HepG2 (cell line): ENCODE data around the gene GRK5. TPM values are rescaled to one million over a fixed set of nuclear protein-coding genes. Genes with fewer than 3 reads are reported as not detected.
A peak's percentile ranks its signal among the peaks of the same experiment; 100 is the strongest.

Experiments
- ADNP ChIP-seq: sonication (generic); formaldehyde crosslinking; IDR thresholded peaks from 2 replicates; pipeline ENCODE4 v1.4.0; 2020; ENCODE audit warnings: missing genetic modification reagents
- ATAD3A ChIP-seq: sonication (generic); formaldehyde crosslinking; IDR thresholded peaks from 2 replicates; pipeline ENCODE4 v1.4.0; 2020; ENCODE audit warnings: missing genetic modification reagents
- CBX5 ChIP-seq: sonication (generic); formaldehyde crosslinking; IDR thresholded peaks from 2 replicates; pipeline ENCODE4 v1.4.0; 2020; ENCODE audit warnings: missing genetic modification reagents, borderline replicate concordance
- FLYWCH1 ChIP-seq: sonication (generic); formaldehyde crosslinking; IDR thresholded peaks from 2 replicates; pipeline ENCODE4 v1.8.1; 2023; ENCODE audit warnings: mild to moderate bottlenecking, missing genetic modification reagents
- FOSL2 ChIP-seq: sonication (generic); formaldehyde crosslinking; IDR thresholded peaks from 2 replicates; pipeline ENCODE4 v1.4.0; 2020; ENCODE audit warnings: missing genetic modification reagents
- HDAC1 ChIP-seq: sonication (generic); formaldehyde crosslinking; IDR thresholded peaks from 2 replicates; pipeline ENCODE4 v1.5.1; 2020; ENCODE audit warnings: mild to moderate bottlenecking, missing genetic modification reagents
- HMG20B ChIP-seq: conservative IDR thresholded peaks from 2 replicates; pipeline ENCODE4 v1.6.1; 2016; ENCODE audit warnings: missing genetic modification reagents, missing compliant biosample characterization
- KDM5A ChIP-seq: fragments of 200-600 bp; sonication (generic); IDR thresholded peaks from 2 replicates; pipeline ENCODE4 v1.7.0; 2018; ENCODE audit warnings: antibody characterized with exemption, mild to moderate bottlenecking, low read length, borderline replicate concordance
- KLF16 ChIP-seq, 2 experiments: sonication (generic) in 1 of 2; formaldehyde crosslinking in 1 of 2; IDR thresholded peaks; 2 replicates each; pipeline versions ENCODE4 v1.6.1 to v1.8.0; 2016 to 2023; ENCODE audit warnings: missing genetic modification reagents in 2 of 2, missing compliant biosample characterization in 1 of 2
- MIXL1 ChIP-seq: IDR thresholded peaks from 2 replicates; pipeline ENCODE4 v1.6.1; 2016
- MTF1 ChIP-seq: sonication (generic); formaldehyde crosslinking; IDR thresholded peaks from 2 replicates; pipeline ENCODE4 v1.5.0; 2020; ENCODE audit warnings: missing genetic modification reagents
- MYNN ChIP-seq: sonication (generic); formaldehyde crosslinking; IDR thresholded peaks from 2 replicates; pipeline ENCODE4 v1.4.0; 2020; ENCODE audit warnings: mild to moderate bottlenecking, low read depth, missing genetic modification reagents
- NBN ChIP-seq: fragments of 450-650 bp; conservative IDR thresholded peaks from 2 replicates; pipeline ENCODE4 v1.6.1; 2017
- NKX3-1 ChIP-seq: sonication (generic); formaldehyde crosslinking; IDR thresholded peaks from 2 replicates; pipeline ENCODE4 v1.5.0; 2020; ENCODE audit warnings: missing genetic modification reagents
- RFX3 ChIP-seq: IDR thresholded peaks from 2 replicates; pipeline ENCODE4 v1.6.1; 2016; ENCODE audit warnings: missing biosample characterization, missing genetic modification reagents
- SIN3A ChIP-seq: IDR thresholded peaks from 2 replicates; pipeline ENCODE4 v1.6.1; 2011; ENCODE audit warnings: low read depth, mild to moderate bottlenecking, control low read depth, low read length, borderline replicate concordance
- SP1 ChIP-seq, 2 experiments: fragments of 450-650 bp in 1 of 2; sonication (generic) in 1 of 2; formaldehyde crosslinking in 1 of 2; IDR thresholded peaks; 2 replicates each; pipeline versions ENCODE4 v1.4.0 to v1.6.1; 2016 to 2020; ENCODE audit warnings: missing genetic modification reagents in 1 of 2
- SYNCRIP ChIP-seq: fragments of 200-400 bp; formaldehyde crosslinking; IDR thresholded peaks from 2 replicates; pipeline ENCODE4 v1.6.1; 2018; ENCODE audit warnings: mild to moderate bottlenecking, low read depth, low read length; ENCODE audit not compliant: insufficient read depth
- ZFY ChIP-seq: sonication (generic); formaldehyde crosslinking; IDR thresholded peaks from 2 replicates; pipeline ENCODE4 v1.4.0; 2020; ENCODE audit warnings: missing genetic modification reagents
- ZNF12 ChIP-seq: sonication (generic); formaldehyde crosslinking; IDR thresholded peaks from 2 replicates; pipeline ENCODE4 v1.5.0; 2020; ENCODE audit warnings: missing genetic modification reagents
- ZNF292 ChIP-seq: sonication (generic); formaldehyde crosslinking; IDR thresholded peaks from 2 replicates; pipeline ENCODE4 v1.8.1; 2022; ENCODE audit warnings: mild to moderate bottlenecking, low read depth, missing genetic modification reagents, borderline replicate concordance
- ZNF496 ChIP-seq: sonication (generic); formaldehyde crosslinking; IDR thresholded peaks from 2 replicates; pipeline ENCODE4 v1.8.1; 2023; ENCODE audit warnings: mild to moderate bottlenecking, moderate library complexity, missing genetic modification reagents; ENCODE audit not compliant: insufficient replicate concordance
- ZNF720 ChIP-seq: sonication (generic); formaldehyde crosslinking; IDR thresholded peaks from 2 replicates; pipeline ENCODE4 v1.4.0; 2020; ENCODE audit warnings: missing genetic modification reagents
- ZNF781 ChIP-seq: sonication (generic); formaldehyde crosslinking; IDR thresholded peaks from 2 replicates; pipeline ENCODE4 v1.5.1; 2020; ENCODE audit warnings: borderline replicate concordance, mild to moderate bottlenecking, missing genetic modification reagents; ENCODE audit errors: not compliant biosample characterization
- ZNF788 ChIP-seq: sonication (generic); formaldehyde crosslinking; IDR thresholded peaks from 2 replicates; pipeline ENCODE4 v1.5.0; 2020; ENCODE audit warnings: mild to moderate bottlenecking, missing genetic modification reagents, borderline replicate concordance
- polyA plus RNA-seq, 8 experiments: library from polyadenylated mRNA; depleted of rRNA in 3 of 8; stranded (reverse) in 7 of 8; unstranded in 1 of 8; fragments of >200 nt; fragmentation: Illumina TruSeq in 4 of 8; extraction: Trizol in 4 of 8; gene quantifications; 2 replicates each; pipeline versions ENCODE4 v1.2.1 to v1.2.3, GENCODE V29; 2011 to 2016; ENCODE audit warnings: low read depth in 4 of 8, missing spikeins in 1 of 8, mixed read lengths in 1 of 8; ENCODE audit not compliant: insufficient read depth in 1 of 8
- total RNA-seq, 5 experiments: library from RNA; depleted of rRNA; stranded (reverse); fragments of >200 nt; fragmentation: Illumina TruSeq; extraction: Trizol; gene quantifications; 2 replicates each; pipeline ENCODE4 v1.2.3, GENCODE V29; 2016; ENCODE audit warnings: low read depth in 1 of 5
- TF ChIP-seq, protein P1 (sequence below): sonication (generic); formaldehyde crosslinking; IDR thresholded peaks from 2 replicates; pipeline ENCODE4 v1.5.0; 2020; ENCODE audit warnings: missing genetic modification reagents, mild to moderate bottlenecking, borderline replicate concordance
- TF ChIP-seq, protein P2 (sequence below): sonication (generic); formaldehyde crosslinking; IDR thresholded peaks from 2 replicates; pipeline ENCODE4; 2020; ENCODE audit warnings: missing genetic modification reagents, mild to moderate bottlenecking, borderline replicate concordance
- TF ChIP-seq, protein P3 (sequence below): sonication (generic); formaldehyde crosslinking; conservative IDR thresholded peaks from 2 replicates; pipeline ENCODE4 v1.4.0; 2020; ENCODE audit warnings: missing genetic modification reagents

The GRK5 gene
- total and polyA plus RNA-seq, 2 of the 13 experiments (the other 11 are each of a cell fraction or from before 2014, with no cell fraction given): 10.4 to 12.6 TPM

DNA sequence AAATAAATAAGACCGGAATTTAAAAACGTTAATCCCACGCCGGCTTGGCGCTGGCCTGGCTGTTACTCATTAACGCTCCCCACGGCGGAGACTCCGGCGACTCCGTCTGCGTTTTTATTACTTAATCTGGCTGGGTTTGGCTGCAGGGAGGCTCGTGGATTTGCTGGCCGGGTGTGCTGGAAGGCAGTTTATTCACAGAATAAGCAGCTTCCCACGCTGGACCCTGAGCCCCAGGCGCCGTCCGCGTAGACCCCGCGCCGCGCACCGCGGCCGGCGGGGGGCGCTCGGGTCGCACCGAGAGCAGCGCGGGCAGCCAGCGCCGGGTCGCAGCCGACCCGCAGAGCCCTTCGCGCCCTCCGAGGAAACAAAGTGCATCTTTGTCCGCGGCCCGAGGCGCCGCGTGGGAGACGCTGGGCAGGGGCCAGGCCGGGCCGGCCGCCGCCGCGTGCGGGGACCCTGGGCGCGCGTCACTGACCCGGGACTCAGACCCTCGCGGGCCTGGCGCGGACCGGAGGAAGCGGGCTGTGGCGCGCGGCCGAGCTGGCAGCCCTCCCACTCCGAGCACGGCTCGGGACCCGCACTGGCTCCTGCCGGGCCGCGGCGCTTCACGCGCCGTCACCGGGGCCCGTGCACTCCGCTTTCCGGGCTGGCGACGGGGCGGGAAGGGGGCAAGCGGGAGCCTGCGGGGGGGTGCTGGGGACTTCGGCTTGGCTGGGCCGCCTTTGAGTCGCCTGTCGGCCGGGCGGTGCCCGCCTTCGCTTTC is 587 bp upstream of the GRK5 start (continued):
- TF ChIP-seq KDM5A (peak; percentile 68), ZNF292 (CRISPR knock-in tag) (no peak), CBX5 (CRISPR knock-in tag) (no peak), RFX3 (no peak), FOSL2 (CRISPR knock-in tag) (no peak), MTF1 (CRISPR knock-in tag) (0 out of 2 replicates have a peak, but pooled peaks have one; percentile 34), SIN3A (0 out of 2 replicates have a peak, but pooled peaks have one; percentile 0), ZFY (peak; percentile 67), ZNF788 (CRISPR knock-in tag) (no peak), ADNP (CRISPR knock-in tag) (no peak), ATAD3A (CRISPR knock-in tag) (no peak), NBN (no peak), KLF16 (CRISPR knock-in tag; IDR thresholded peaks at IDR 0.05) (no peak), ZNF781 (CRISPR knock-in tag) (no peak), ZNF496 (CRISPR knock-in tag) (no peak), ZNF12 (CRISPR knock-in tag) (no peak), SP1 (IDR thresholded peaks at IDR 0.05) (no peak), SP1 (CRISPR knock-in tag; IDR thresholded peaks at IDR 0.05) (0 out of 2 replicates have a peak, but pooled peaks have one; percentile 5), MYNN (CRISPR knock-in tag) (peak; percentile 72; the same call in 1 of the 2 replicates), SYNCRIP (no peak), MIXL1 (CRISPR knock-in tag) (no peak), HMG20B (no peak), ZNF720 (CRISPR knock-in tag) (no peak), FLYWCH1 (CRISPR knock-in tag) (no peak), HDAC1 (peak; percentile 16; the same call in 1 of the 2 replicates), NKX3-1 (CRISPR knock-in tag) (no peak)
- TF ChIP-seq, protein P1, sequence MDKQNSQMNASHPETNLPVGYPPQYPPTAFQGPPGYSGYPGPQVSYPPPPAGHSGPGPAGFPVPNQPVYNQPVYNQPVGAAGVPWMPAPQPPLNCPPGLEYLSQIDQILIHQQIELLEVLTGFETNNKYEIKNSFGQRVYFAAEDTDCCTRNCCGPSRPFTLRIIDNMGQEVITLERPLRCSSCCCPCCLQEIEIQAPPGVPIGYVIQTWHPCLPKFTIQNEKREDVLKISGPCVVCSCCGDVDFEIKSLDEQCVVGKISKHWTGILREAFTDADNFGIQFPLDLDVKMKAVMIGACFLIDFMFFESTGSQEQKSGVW (CRISPR knock-in tag): no peak
- TF ChIP-seq, protein P2, sequence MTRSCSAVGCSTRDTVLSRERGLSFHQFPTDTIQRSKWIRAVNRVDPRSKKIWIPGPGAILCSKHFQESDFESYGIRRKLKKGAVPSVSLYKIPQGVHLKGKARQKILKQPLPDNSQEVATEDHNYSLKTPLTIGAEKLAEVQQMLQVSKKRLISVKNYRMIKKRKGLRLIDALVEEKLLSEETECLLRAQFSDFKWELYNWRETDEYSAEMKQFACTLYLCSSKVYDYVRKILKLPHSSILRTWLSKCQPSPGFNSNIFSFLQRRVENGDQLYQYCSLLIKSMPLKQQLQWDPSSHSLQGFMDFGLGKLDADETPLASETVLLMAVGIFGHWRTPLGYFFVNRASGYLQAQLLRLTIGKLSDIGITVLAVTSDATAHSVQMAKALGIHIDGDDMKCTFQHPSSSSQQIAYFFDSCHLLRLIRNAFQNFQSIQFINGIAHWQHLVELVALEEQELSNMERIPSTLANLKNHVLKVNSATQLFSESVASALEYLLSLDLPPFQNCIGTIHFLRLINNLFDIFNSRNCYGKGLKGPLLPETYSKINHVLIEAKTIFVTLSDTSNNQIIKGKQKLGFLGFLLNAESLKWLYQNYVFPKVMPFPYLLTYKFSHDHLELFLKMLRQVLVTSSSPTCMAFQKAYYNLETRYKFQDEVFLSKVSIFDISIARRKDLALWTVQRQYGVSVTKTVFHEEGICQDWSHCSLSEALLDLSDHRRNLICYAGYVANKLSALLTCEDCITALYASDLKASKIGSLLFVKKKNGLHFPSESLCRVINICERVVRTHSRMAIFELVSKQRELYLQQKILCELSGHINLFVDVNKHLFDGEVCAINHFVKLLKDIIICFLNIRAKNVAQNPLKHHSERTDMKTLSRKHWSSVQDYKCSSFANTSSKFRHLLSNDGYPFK (CRISPR knock-in tag): no peak
- TF ChIP-seq, protein P3, sequence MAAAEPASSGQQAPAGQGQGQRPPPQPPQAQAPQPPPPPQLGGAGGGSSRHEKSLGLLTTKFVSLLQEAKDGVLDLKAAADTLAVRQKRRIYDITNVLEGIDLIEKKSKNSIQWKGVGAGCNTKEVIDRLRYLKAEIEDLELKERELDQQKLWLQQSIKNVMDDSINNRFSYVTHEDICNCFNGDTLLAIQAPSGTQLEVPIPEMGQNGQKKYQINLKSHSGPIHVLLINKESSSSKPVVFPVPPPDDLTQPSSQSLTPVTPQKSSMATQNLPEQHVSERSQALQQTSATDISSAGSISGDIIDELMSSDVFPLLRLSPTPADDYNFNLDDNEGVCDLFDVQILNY (CRISPR knock-in tag): no peak; the same call in 1 of the 2 replicates
